K562 (cell line): ENCODE results near the gene WDR31. TPM values are rescaled to one million over a fixed set of nuclear protein-coding genes. Genes with fewer than 3 reads are reported as not detected.

Experiments used
- GMEB1 ChIP-seq: fragments of 250-450 bp; sonication (Bioruptor Pico); IDR thresholded peaks from 2 replicates; pipeline ENCODE4 v1.4.0; 2020; ENCODE audit warnings: mild to moderate bottlenecking
- HNRNPLL ChIP-seq: fragments of 200-400 bp; formaldehyde crosslinking; IDR thresholded peaks from 2 replicates; pipeline ENCODE4 v1.6.1; 2017; ENCODE audit warnings: low read length, low read depth, mild to moderate bottlenecking; ENCODE audit not compliant: poor library complexity, severe bottlenecking
- MAX ChIP-seq: sonication (generic); formaldehyde crosslinking; IDR thresholded peaks from 2 replicates; pipeline ENCODE4 v1.9.0; 2022; ENCODE audit warnings: mild to moderate bottlenecking, missing genetic modification reagents
- MCM5 ChIP-seq: fragments of 450-650 bp; IDR thresholded peaks from 2 replicates; pipeline ENCODE4 v1.6.1; 2016; ENCODE audit warnings: low read depth
- NFIX ChIP-seq: fragments of 250-450 bp; sonication (Bioruptor Pico); IDR thresholded peaks from 2 replicates; pipeline ENCODE4 v1.4.0; 2020; ENCODE audit warnings: low read depth, mild to moderate bottlenecking, moderate library complexity
- PCBP1 ChIP-seq: fragments of 200-400 bp; formaldehyde crosslinking; IDR thresholded peaks from 2 replicates; pipeline ENCODE4 v1.6.1; 2018; ENCODE audit warnings: mild to moderate bottlenecking, low read depth, low read length; ENCODE audit not compliant: poor library complexity, severe bottlenecking
- PML ChIP-seq: IDR thresholded peaks from 2 replicates; pipeline ENCODE4 v1.6.1; 2012; ENCODE audit warnings: low read length, inconsistent platforms
- SNIP1 ChIP-seq: fragments of 450-650 bp; IDR thresholded peaks from 2 replicates; pipeline ENCODE4 v1.7.1; 2017; ENCODE audit warnings: low read depth, mild to moderate bottlenecking
- U2AF2 ChIP-seq: fragments of 200-400 bp; formaldehyde crosslinking; optimal IDR thresholded peaks from 2 replicates; pipeline ENCODE3; 2017; ENCODE audit warnings: low read depth, mild to moderate bottlenecking, low read length
- ZNF124 ChIP-seq: sonication (generic); formaldehyde crosslinking; IDR thresholded peaks from 2 replicates; pipeline ENCODE4 v1.8.1; 2022; ENCODE audit warnings: missing genetic modification reagents
- ZNF232 ChIP-seq: sonication (generic); formaldehyde crosslinking; IDR thresholded peaks from 2 replicates; pipeline ENCODE4 v1.8.0; 2022; ENCODE audit warnings: mild to moderate bottlenecking, missing genetic modification reagents
- ZNF512 ChIP-seq: IDR thresholded peaks from 2 replicates; pipeline ENCODE4 v1.6.1; 2016; ENCODE audit warnings: missing genetic modification characterization, missing compliant biosample characterization
- ZNF79 ChIP-seq: fragments of 250-450 bp; sonication (Bioruptor Pico); IDR thresholded peaks from 2 replicates; pipeline ENCODE4 v1.4.0; 2020; ENCODE audit warnings: low read depth, mild to moderate bottlenecking, moderate library complexity
- polyA plus RNA-seq, 8 experiments: library from polyadenylated mRNA; depleted of rRNA in 4 of 8; stranded (reverse) in 5 of 8; unstranded in 3 of 8; fragments of >200 nt; fragmentation: Nextera tagmentation in 2 of 8; fragmentation: Illumina TruSeq in 1 of 8; extraction: Ambion mirVana in 2 of 8; extraction: Trizol in 1 of 8; gene quantifications; 2 replicates each; pipeline versions ENCODE4 v1.2.1 to v1.2.3, GENCODE V29; 2011 to 2014; ENCODE audit warnings: inconsistent platforms in 1 of 8, missing spikeins in 1 of 8
- total RNA-seq, 7 experiments: library from RNA; depleted of rRNA in 6 of 7; stranded (reverse); fragments of >200 nt in 6 of 7; fragmentation: Illumina TruSeq in 2 of 7; extraction: Trizol in 2 of 7; gene quantifications; 2 replicates each; pipeline versions ENCODE4 v1.2.1 to v1.2.3, GENCODE V29; 2011 to 2021; ENCODE audit warnings: low replicate concordance in 1 of 7
- TF ChIP-seq, protein P1 (sequence below), 2 experiments: fragments of 450-650 bp; IDR thresholded peaks; 2 replicates each; pipeline ENCODE4 v1.6.1; 2016; ENCODE audit warnings: mild to moderate bottlenecking in 2 of 2, borderline replicate concordance in 1 of 2, low read depth in 1 of 2, moderate library complexity in 1 of 2

Gene WDR31
- total and polyA plus RNA-seq, 9 of the 15 experiments (the other 6 are each of a cell fraction or from before 2014, with no cell fraction given) = 0.35 to 1.8 (median 0.95) TPM

DNA sequence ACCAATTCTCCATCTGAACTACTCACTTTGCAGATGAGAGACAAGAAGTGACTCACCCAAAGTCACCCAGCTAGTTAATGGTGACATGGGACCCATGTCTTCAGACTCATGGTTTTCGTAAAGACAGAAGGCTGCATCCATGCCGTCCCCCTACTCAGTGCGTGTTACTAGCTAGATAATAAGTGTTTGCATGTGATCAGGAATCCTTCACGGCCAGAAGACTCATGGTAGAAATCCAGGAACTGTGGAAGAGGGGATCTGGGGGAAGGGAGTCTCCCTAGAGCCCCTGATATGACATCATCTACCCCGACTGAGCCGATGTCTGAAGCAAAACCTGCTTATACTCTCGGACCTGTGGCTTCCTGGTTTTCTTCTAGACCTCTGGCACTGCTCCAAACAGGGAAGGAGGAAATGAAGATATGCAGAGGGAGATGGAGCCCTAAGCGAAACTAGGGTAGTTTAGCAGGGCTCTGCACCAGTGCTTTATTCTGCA, 40.2 kb downstream of the WDR31 start (continued):
- TF ChIP-seq ZNF232 (CRISPR knock-in tag) (no peak), MCM5 (no peak), ZNF79 (CRISPR knock-in tag) (no peak), ZNF124 (CRISPR knock-in tag) (no peak), NFIX (CRISPR knock-in tag) (no peak), PML (no peak), U2AF2 (no peak), SNIP1 (no peak), PCBP1 (no peak), ZNF512 (tag) (no peak), MAX (CRISPR knock-in tag) (no peak), GMEB1 (CRISPR knock-in tag) (no peak), HNRNPLL (no peak)
- TF ChIP-seq, protein P1, sequence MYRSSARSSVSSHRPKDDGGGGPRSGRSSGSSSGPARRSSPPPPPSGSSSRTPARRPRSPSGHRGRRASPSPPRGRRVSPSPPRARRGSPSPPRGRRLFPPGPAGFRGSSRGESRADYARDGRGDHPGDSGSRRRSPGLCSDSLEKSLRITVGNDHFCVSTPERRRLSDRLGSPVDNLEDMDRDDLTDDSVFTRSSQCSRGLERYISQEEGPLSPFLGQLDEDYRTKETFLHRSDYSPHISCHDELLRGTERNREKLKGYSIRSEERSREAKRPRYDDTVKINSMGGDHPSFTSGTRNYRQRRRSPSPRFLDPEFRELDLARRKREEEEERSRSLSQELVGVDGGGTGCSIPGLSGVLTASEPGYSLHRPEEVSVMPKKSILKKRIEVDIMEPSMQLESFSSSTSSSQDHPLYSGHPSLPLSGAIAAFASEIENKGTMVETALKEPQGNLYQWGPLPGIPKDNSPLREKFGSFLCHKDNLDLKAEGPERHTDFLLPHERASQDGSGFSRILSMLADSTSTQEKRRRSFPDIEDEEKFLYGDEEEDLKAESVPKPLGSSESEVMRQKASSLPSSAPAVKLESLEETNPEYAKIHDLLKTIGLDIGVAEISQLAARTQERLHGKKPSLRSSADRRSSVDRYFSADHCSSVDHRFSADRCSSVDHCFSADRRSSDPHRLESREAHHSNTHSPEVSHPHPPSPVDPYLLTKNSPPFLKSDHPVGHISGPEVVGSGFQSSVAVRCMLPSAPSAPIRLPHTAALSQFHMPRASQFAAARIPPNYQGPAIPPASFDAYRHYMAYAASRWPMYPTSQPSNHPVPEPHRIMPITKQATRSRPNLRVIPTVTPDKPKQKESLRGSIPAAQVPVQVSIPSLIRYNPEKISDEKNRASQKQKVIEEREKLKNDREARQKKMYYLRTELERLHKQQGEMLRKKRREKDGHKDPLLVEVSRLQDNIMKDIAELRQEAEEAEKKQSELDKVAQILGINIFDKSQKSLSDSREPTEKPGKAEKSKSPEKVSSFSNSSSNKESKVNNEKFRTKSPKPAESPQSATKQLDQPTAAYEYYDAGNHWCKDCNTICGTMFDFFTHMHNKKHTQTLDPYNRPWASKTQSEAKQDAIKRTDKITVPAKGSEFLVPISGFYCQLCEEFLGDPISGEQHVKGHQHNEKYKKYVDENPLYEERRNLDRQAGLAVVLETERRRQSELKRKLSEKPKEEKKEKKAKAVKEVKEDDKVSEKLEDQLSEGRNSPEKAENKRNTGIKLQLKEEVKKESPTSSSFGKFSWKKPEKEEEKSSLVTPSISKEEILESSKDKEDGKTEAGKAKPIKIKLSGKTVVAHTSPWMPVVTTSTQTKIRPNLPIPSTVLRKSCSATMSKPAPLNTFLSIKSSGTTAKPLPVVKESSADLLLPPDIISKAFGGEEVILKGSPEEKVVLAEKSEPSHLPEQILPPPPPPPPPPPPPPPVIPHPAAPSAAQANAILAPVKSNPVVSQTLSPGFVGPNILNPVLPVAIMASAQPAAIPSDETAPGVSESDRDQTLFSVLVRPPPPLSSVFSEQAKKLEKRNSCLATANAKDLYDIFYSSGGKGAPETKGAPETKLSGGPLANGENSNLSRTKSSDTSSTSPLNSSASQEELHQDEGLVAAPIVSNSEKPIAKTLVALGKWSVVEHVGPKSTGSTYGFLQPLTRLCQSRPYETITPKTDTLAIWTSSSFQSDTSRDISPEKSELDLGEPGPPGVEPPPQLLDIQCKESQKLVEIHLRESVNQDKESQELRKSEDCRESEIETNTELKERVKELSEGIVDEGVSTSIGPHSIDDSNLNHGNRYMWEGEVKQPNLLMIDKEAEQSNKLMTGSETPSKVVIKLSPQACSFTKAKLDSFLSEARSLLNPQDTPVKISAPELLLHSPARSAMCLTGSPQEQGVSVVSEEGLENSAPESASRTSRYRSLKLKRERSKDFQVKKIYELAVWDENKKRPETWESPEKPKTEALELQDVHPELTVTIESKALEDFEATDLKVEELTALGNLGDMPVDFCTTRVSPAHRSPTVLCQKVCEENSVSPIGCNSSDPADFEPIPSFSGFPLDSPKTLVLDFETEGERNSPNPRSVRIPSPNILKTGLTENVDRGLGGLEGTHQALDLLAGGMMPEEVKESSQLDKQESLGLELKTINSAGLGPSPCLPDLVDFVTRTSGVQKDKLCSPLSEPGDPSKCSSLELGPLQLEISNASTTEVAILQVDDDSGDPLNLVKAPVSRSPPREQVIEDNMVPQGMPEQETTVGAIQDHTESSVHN (IDR thresholded peaks at IDR 0.05; ENCODE audit: borderline replicate concordance in 1 of 2, low read depth in 1 of 2) = no peak
